Fibroblast of mammary gland (primary cell): Measurements from ENCODE around the gene TMEM181.

Source experiments
- DNase-seq: peaks from one replicate; pipeline ENCODE4 v3.0.0-alpha.2; 2010; ENCODE audit warnings: low read depth
- H3K4me3 ChIP-seq: 2 replicates; pipeline ENCODE4 v1.5.1; 2011; ENCODE audit warnings: low read depth, mild to moderate bottlenecking, low read length, moderate library complexity; ENCODE audit not compliant: control insufficient read depth
- TF ChIP-seq, protein P1 (sequence below): conservative IDR thresholded peaks from 2 replicates; pipeline ENCODE4 v1.5.1; 2011; ENCODE audit warnings: low read depth, low read length, inconsistent platforms; ENCODE audit not compliant: control insufficient read depth, insufficient read depth

TMEM181 gene

DNA sequence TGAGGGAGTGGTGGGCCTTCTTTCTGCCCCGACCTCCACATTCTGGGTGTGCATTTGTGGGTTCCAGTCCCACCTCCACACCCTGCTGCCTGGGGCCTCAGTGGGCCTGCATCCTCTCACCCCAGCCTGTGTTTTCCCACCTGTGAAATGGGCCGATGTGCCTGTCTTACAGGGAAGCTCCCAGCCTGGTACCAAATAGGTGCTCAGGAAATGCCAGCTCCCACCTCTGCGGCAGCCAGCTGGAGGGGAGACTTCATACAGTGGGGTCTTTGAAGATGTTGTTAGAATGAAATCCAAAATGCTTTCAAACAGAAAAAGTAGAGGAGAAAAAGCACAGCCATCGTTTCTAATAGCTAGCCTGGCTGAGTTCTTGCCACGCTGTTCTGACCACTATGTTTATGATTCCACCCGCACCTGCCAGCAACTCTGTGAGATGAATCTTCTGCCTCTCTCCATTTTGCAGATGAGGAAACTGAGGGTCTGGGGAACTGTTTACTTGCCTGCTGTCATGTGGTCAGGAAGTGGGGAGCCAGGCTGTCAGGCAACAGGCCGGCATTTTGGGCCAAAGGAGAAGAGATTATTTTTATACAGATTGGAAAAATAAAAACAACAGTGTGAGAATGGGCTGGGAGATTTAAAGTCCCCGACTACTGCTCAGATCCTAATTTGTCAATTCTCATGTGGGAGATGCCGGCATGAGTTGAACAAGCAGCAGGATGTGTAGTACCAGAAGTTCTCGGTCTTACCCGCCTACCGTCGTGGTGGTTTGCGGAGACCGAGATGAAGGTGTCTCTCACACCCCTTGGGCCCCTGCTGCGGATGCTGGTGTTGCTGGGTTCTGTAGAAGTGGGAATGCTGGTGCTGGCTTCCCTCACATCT is 4.6 kb downstream of the TMEM181 start:
- DNase-seq: no peak
- no peak overlapping the region for H3K4me3 ChIP-seq
- TF ChIP-seq, protein P1, sequence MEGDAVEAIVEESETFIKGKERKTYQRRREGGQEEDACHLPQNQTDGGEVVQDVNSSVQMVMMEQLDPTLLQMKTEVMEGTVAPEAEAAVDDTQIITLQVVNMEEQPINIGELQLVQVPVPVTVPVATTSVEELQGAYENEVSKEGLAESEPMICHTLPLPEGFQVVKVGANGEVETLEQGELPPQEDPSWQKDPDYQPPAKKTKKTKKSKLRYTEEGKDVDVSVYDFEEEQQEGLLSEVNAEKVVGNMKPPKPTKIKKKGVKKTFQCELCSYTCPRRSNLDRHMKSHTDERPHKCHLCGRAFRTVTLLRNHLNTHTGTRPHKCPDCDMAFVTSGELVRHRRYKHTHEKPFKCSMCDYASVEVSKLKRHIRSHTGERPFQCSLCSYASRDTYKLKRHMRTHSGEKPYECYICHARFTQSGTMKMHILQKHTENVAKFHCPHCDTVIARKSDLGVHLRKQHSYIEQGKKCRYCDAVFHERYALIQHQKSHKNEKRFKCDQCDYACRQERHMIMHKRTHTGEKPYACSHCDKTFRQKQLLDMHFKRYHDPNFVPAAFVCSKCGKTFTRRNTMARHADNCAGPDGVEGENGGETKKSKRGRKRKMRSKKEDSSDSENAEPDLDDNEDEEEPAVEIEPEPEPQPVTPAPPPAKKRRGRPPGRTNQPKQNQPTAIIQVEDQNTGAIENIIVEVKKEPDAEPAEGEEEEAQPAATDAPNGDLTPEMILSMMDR: no peak

DNA sequence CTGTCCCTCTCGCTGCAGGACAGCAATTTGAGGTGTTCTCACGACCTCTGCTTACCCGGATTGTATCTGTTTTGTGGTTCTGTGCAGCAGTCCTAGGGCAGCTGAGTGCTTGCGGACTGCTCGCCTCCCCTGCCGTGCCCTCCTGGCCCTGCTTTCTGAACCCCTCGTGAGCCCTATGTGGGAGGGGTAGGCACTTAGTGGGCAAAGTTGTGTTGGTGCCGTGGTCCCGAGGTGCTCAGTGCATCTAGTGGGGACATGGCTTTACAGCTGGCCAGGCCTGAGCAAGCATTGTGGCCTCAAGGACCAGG is 5.2 kb downstream of the TMEM181 start:
- TF ChIP-seq, protein P1: no peak
- DNase-seq: no peak
- H3K4me3 ChIP-seq: no peak overlapping the region

DNA sequence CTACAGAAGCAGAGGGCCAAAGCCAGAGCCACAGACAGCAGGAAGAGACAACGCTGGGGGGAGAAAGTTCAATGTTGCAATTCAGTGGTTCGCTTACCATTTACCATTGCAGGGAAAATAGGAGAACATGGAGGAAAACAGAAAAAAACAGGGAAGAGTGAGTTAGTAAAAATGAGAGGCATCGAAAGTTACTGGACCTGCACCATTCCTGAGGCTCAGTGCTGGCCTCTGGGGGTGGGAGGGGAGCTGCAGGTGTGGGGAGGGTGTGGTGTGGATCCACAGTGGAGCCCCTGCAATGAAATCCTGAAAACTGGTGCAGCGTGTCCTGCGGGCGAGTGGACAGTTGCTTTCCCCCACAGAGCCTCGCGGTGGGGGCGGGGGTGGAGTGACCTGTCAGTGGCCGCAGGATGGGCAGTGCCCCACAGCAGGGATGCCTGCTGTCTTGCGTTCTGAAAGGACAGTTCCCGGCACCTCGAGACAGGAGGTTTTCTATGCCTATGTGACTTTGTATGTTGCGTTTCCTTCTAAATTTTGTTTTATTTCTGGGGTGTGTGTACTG is 5.7 kb downstream of the TMEM181 start:
- TF ChIP-seq, protein P1: no peak
- no peak overlapping the region for H3K4me3 ChIP-seq
- no peak for DNase-seq

DNA sequence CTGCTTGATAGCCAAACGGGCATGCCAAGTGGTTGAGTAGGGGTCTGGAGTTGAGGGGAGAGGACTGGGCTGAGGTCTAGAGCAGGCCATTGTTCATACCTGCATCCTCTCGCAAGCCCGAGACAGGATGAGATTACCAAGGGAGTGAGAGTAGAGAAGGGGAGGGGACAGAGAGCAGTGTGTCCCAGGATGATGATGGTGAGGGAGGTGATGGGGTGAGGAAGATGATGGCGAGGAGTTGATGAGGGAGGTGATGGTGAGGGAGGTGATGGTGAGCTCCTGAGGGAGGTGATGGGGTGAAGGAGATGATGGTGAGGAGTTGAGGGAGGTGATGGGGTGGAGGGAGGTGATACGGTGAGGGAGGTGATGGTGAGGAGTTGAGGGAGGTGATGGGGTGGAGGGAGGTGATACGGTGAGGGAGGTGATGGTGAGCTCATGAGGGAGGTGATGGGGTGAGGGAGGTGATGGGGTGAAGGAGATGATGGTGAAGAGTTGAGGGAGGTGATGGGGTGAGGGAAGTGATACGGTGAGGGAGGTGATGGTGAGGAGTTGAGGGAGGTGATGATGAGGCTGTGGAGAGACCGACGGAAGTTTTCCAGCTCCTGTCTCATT is 6.4 kb downstream of the TMEM181 start:
- TF ChIP-seq, protein P1: no peak
- DNase-seq: no peak
- H3K4me3 ChIP-seq: no peak overlapping the region

DNA sequence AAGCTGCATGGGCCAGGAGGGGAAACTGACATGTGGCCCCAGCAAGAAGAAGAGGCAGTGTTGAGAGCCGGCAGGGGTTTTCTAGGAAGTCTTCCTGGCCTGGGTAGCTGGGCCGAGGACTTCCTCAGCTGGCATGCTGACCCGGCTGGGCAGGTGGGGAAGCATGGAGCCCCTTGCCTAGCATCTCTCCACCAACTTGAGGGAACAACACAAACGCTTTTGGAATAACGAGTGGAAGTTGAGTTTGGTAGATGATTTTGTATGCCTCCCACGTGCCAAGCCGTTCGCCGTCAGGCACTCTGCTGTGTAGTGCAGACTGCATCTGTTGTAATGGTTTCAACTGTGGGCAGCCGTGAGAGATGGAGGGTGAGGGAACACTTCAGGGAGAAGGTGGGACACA is 7.3 kb downstream of the TMEM181 start:
- TF ChIP-seq, protein P1: no peak
- no peak overlapping the region for H3K4me3 ChIP-seq
- no peak for DNase-seq

DNA sequence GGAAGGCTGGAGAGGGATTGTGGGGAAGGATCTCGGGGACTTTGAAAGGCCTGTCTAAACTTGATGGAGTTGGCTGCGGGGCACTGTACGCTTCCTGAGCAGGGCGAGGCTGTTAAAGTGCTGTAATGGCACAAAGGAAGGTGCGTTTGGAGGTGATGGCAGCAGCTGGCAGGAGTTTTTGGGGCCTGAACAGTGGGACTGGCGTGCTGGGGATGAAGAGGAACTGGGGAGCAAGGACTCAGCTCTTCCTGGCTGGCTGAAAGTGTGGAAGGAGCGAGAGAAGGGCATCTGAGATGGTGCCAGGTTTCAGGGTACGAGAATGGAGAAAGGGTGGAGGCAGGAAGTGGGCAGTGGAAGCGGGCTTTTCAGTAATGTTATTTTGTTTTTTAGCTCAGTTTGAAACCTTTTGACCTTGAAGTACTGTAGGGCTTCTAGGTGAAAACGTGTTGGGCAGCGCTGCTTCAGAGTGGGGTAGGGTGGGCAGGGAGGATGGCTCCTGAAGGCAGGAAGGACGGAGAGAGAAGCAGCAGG is 8.0 kb downstream of the TMEM181 start:
- H3K4me3 ChIP-seq: no peak overlapping the region
- no peak for DNase-seq
- TF ChIP-seq, protein P1: no peak
